ENCODE data around the gene SHROOM3. TPM values are rescaled to one million over a fixed set of nuclear protein-coding genes. Genes with fewer than 3 reads are reported as not detected.

The SHROOM3 gene
- total RNA-seq, 1 experiment from 2014 or later = 8.2 TPM

GRCh38 chr4:76539979-76540378 is 105.0 kb downstream of the SHROOM3 start:
- peak; percentile 36 for DNase-seq (ENCODE audit: low read depth)

DNA sequence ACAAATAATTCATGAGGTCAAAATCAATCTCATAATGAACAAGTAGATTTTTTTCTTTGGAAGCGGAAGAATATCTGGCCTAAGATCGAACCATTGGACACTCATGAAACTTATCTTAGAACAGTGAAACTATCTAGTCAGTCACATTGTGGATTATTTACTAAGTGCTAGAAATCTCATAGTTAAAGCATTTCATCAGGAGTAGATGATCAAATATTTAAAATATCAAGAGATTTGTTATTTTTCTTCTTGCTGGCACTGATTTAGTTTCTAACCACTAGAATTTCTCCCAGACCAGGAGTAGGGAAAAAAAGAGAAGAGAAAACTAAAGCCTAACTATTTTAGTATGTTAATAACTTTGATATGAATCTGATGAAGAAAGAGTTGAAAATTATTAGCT is 105.5 kb downstream of the SHROOM3 start:
- no peak for DNase-seq (ENCODE audit: low read depth)

- no peak for DNase-seq (ENCODE audit: low read depth)
Observed at GRCh38 chr4:76543378-76543777, 108.3 kb downstream of the SHROOM3 start.

GRCh38 chr4:76544725-76545124 is 109.7 kb downstream of the SHROOM3 start:
- no peak for DNase-seq (ENCODE audit: low read depth)

DNA sequence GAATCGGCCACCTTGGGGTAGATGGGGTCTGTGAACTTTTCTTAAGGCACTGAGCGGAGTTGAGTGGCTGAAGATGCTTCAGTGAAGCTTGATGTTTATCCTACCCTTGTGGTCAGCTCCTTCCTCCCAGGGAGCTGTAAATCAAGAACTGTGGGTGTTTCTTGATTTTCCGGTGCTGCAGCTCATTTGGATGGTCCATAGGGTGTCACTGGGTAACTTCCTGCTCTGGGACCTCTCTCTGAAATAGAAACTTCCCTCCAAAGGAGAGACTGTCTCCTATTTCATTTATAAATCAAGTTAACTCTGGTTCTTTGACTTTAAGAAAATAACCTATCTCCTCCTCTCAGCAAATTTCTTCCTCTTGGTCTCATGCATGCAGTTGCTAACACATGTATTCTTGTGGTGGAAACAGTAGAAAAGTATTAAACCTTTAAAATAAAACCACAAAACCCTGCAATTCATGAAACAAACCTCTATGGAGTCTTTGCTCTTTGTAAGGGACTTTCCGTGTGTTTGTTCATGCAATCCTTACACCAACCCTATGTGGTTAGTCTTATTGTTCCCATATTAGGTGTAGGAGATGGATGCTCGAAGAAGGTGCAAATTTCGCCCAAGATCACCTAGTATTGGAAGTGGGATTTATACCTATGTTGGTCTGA is 110.3 kb downstream of the SHROOM3 start:
- peak; percentile 38 for DNase-seq (ENCODE audit: low read depth)

- DNase-seq (ENCODE audit: low read depth) = peak; percentile 17
Observed at GRCh38 chr4:76546327-76546726, 111.3 kb downstream of the SHROOM3 start.

DNA sequence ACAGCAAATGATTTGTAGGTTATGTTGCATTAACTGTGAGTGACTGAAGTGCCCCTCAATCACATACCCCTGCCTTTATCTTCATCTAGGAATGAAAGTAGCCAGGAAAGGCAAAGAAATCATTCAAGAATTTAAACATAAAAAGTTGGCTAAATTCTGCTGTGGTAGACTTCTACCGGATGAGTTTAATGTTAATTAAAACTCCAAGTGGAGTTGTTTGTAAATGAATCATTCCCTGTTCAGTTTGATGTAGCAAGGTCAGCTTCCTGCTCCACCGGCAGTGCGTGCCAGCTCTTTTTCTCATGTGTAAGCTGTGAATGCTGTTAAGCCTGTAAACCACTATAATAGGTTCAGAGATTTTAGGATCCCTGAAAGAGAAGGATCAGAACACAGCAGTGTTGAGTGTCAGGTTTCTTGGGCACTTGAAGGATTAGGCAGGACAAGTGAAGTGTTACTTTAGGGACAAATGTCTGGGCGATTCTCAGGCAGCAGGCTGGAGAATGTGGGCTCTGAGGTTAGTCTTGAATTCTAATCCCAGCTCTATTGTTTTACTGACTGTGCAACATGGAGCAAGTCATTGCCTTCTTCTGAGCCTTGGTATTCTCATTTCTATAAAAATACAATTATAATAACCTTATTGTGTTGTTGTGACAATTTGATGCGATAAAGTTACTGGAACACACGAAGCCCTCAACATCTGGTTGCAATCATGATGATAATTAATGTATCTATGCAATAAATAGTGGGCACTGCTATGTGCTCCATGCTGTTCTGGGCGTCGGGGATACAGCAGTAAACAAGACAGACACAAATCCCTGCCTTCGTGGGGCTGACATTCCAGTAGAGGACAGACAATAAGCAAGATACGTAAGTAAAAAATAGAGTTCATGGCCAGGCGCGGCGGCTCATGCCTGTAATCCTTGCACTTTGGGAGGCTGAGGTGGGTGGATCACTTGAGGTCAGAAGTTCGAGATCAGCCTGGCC is 112.0 kb downstream of the SHROOM3 start:
- peak; percentile 69 for DNase-seq (ENCODE audit: low read depth)

DNA sequence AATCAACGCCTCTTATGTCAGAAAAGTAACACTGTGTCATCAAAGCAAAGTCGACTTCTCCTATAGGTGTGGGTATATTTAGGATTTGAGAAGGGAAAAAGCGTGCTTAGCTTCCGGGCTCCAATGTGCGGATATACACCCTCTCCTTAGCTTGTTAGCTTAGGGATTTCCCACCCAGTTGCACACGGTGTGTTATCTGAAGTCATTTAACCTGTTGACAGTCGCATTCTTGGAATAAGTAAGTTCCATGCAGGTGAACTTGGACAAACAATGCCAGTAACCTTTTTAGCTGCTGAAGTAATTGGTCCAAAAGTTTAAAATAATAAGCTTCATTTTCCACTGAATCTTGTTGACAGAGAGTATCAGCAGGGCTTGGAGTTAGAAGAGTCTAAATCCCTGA is 113.7 kb downstream of the SHROOM3 start:
- no peak for DNase-seq (ENCODE audit: low read depth)

DNA sequence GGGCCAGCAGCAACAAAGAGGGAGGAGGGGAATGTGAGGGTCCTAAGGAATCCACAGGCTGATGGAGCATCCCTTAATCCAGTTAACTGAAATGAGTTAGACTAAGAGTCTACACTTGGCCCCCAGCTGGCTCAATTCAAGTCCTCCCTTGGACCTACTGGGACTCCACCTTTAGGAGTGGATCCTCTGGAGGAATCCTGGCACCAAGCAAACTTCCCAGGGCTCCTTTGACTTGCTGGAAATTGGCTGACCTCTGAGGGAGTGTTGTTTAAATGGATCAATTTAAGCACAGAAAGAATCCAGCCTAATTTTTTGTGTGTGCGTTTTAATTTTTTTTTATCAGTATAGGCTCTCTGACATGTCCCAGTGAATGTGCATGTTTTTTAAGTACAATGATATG is 114.7 kb downstream of the SHROOM3 start:
- no peak for DNase-seq (ENCODE audit: low read depth)

- DNase-seq (ENCODE audit: low read depth) = peak; percentile 48
Observed at GRCh38 chr4:76550966-76551780, 116.1 kb downstream of the SHROOM3 start.

DNA sequence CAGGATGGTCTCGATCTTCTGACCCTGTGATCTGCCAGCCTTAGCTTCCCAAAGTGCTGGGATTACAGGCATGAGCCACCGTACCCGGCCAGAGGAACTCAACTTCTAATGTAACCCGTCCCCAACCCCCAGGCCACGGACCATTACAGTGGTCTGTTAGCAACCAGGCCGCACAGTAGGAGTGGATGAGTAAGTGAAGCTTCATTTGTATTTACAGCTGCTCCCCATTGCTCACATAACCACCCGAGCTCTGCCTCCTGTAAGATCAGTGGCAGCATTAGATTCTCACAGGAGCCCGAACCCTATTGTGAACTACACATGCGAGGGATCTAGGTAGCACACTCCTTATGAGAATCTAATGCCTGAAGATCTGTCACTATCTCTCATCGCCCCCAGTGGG is 119.6 kb downstream of the SHROOM3 start:
- peak; percentile 33 for DNase-seq (ENCODE audit: low read depth)

- no peak for DNase-seq (ENCODE audit: low read depth)
Observed at GRCh38 chr4:76556452-76556851, 121.4 kb downstream of the SHROOM3 start.

DNA sequence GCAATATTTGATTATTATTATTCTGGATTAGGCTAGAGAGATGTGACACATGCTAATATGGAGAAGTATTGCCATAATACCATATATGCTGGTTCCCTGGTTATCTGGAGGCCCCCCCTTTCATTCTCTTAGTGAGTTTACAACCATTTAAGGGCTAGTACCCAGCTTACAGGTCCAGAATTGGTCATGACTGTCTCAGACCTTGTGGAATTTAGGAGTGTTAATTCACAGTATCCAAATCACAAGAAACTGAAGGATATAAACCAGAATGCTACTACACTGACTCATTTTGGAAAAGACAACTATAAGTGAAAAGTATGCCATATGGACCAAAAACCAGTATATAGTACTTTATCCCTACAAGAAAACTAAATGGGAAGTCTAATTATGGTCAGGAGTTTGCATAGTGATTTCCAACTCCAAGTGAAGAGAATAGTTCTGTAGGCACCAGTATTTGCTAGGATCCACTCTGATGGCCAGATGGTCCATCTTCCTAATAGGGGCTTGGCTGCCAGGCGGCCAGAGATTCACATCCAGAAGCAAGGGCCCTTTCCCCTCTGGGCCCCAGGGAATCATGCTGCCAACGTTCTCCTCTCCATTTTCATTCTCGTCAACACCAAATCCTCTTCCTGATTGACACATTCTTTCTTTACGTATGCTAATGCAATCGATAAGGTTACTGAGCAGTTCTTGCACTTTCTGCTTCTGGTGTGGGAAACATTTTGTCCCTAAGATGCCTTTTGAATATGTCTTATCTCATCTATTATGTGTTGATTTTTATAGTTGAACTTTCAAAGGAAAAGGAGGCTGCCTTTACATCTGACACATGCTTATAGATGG is 123.6 kb downstream of the SHROOM3 start:
- no peak for DNase-seq (ENCODE audit: low read depth)

DNA sequence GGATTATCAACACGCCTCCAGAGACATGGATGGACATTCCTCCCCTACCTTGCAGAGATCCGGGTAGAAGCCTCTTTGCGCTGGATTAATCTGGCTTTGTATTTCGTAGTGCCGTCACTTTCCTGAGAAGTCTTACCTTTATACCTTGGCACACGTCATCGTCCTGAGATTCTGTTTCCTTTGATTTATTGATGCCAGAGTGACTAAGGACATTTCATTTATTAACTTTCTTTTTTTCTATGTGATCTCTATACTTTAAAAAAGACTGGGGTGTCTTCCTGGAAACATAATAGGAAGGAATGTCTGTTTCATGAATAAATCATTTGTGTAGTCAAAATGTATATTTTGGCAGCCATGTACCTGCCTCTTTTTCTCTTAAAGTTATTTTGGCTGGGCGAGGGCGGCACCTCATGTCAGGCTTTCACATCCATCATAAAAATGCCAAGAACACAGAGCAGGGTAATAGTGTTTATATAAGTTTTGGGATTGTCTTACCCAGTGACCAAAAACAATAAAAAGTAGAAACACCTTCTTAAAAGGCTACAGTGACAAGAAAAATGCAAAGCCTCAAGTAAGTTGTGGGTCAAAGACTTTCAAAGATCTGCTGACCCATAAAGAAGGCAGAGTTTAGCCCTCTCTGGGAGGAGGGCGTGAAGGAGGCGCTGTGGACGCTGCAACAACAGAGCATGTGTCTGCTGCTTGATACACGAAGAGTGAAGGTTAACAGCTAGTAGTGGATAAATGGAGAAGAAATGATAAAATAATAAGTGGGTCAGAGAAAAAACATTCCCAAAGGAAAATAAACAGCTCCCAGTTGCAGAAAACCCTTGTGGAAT is 124.4 kb downstream of the SHROOM3 start:
- no peak for DNase-seq (ENCODE audit: low read depth)

- peak; percentile 22 for DNase-seq (ENCODE audit: low read depth)
Observed at GRCh38 chr4:76562161-76562560, 127.1 kb downstream of the SHROOM3 start.

DNA sequence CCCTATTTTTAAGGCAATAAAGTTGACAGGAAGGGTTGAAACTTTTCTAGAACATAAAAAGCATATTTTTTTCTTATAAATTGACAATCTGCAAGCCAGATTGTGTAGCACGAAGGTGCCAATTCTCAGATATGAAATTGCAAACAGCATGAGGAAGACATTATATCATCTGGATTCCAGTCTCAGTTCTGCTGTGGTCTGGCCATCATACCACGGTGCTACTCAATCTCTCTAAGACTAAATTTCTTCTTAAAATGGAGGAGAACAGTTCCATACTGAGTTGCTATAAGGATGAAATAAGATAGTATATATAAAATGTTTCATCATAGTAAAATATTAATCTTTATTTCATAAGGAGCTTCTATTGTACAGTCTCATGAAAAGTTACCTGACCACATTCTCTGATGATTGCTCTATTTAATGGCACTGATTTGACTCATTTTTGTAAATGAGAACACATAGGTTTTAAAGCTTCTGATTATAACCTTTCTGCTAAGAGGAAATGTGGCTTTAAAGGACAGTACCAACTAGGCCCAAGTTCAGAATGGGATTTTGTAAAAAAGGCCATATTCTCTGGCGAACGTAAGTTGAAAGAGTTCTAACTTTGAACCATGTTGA is 127.9 kb downstream of the SHROOM3 start:
- DNase-seq (ENCODE audit: low read depth) = no peak

- no peak for DNase-seq (ENCODE audit: low read depth)
Observed at GRCh38 chr4:76563454-76564122, 128.6 kb downstream of the SHROOM3 start.

DNA sequence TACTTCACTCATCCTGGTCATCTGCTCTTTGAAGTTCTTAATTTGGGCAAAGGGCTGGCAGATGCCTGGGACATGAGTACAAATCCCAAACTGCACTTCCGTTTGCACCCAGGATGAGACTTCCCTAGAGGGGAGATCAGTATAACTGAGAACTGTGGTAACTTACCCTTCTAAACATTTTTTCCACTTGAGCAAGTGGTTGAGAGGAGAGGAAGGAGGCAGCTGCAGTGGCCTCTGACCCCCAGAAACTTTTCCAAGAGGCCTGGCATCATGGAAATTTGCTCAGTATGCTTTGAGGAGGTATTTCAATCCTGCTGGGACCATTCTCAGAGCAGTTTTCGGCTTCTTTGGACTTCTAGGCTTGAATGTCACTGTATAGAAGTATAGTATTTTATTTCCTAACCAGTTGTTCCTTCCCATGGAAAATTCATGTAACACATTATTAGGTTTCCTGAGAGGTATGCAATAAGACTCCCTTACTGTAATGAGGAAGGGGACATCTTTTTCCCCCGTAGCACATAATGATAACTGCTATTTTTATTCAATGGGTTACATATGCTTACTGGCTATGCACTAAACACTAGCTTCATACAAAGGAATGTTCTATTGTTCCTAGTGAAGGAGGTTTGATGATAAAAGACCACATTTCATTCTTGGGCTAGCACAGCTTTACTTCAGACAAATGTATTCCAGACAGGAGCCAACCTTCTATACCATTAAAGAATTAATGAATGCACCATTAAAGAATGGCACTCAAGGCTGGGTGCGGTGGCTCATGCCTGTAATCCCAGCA is 129.3 kb downstream of the SHROOM3 start:
- no peak for DNase-seq (ENCODE audit: low read depth)
